ENCODE results near the gene DRG2. TPM values are rescaled to one million over a fixed set of nuclear protein-coding genes. Genes with fewer than 3 reads are reported as not detected.

Gene DRG2
- total and polyA plus RNA-seq, 2 of the 8 experiments (the other 6 are each of a cell fraction or from before 2014, with no cell fraction given) = 44.6 to 47.8 TPM

GRCh38 chr17:18111330-18111971, 23.7 kb downstream of the DRG2 start:
- CTCF ChIA-PET (ENCODE audit: partially characterized antibody) = interaction anchor here (0.8 to 1.7 kb wide), 4 partner anchors 12 to 42 kb away, joined by 3 to 5 read pairs (median 4); no protein-coding TSS in a partner anchor
- TF ChIP-seq KDM4A (IDR thresholded peaks at IDR 0.05; ENCODE audit: low read depth, low read length, severe bottlenecking) = no peak
- no peak for TF ChIP-seq BCL11A (IDR thresholded peaks at IDR 0.05; ENCODE audit: low read depth in 2 of 2, low read length in 2 of 2)
- no peak for TF ChIP-seq NRF1 (IDR thresholded peaks at IDR 0.05; ENCODE audit: low read depth, low read length)
- no peak for TF ChIP-seq CBX8 (IDR thresholded peaks at IDR 0.05; ENCODE audit: borderline replicate concordance, low read depth, low read length)
- no peak for TF ChIP-seq SP1 (IDR thresholded peaks at IDR 0.05; ENCODE audit: low read depth, low read length)
- no peak for TF ChIP-seq TEAD4 (IDR thresholded peaks at IDR 0.05; ENCODE audit: low read depth, low read length)
- TF ChIP-seq CTBP2 (IDR thresholded peaks at IDR 0.05; ENCODE audit: borderline replicate concordance, insufficient read depth, insufficient read length, low read length) = no peak
- TF ChIP-seq SRF (IDR thresholded peaks at IDR 0.05; ENCODE audit: low read depth, low read length) = no peak
- no peak for TF ChIP-seq CHD2 (IDR thresholded peaks at IDR 0.05; ENCODE audit: low read length)
- no peak for TF ChIP-seq SUZ12 (IDR thresholded peaks at IDR 0.05; ENCODE audit: low read length)
- no peak for TF ChIP-seq POLR2A (IDR thresholded peaks at IDR 0.05; ENCODE audit: control extremely low read depth in 1 of 2, low read depth in 2 of 2, low read length in 2 of 2)
- no peak for TF ChIP-seq FOSL1 (IDR thresholded peaks at IDR 0.05; ENCODE audit: insufficient read depth, low read depth, low read length)

More at GRCh38 chr17:18111330-18111971, 23.7 kb downstream of the DRG2 start:
- Histone ChIP-seq H3K4ac (replicated peaks; ENCODE audit: insufficient read length, low read depth, low read length) (no peak overlapping the region), H2BK120ac (replicated peaks; ENCODE audit: low read depth, low read length) (no peak overlapping the region), H4K20me1 (replicated peaks in 1 of 2; ENCODE audit: control insufficient read depth in 1 of 2, insufficient read depth in 2 of 2, low read length in 2 of 2) (peaks cover 0 to 3% of the 10 kb centered on the region in 2 experiments), H4K8ac (ENCODE audit: extremely low read depth, insufficient read depth, low read length) (no peak overlapping the region), H3K27ac (ENCODE audit: low read depth, low read length) (no peak overlapping the region), H3K14ac (ENCODE audit: insufficient read length) (no peak overlapping the region), H3K9ac (replicated peaks in 1 of 4; ENCODE audit: extremely low read depth in 1 of 4, low read depth in 3 of 4, low read length in 3 of 4) (peak overlapping the region in 2 of 4 experiments; percentile 16 to 19; a peak in 1 of 7 replicates), H4K5ac (ENCODE audit: insufficient read length, low read depth, low read length) (no peak overlapping the region), H3K79me2 (ENCODE audit: control insufficient read depth in 1 of 2, insufficient read depth in 2 of 2, low read length in 2 of 2) (no peaks in the 10 kb centered on the region), H2AFZ (ENCODE audit: low read length) (no peak overlapping the region), H3K4me3 (ENCODE audit: extremely low read depth in 1 of 4, insufficient read depth in 2 of 4, low read depth in 3 of 4, low read length in 4 of 4) (no peak overlapping the region), H4K91ac (replicated peaks; ENCODE audit: insufficient read length, low read length) (no peak overlapping the region), H3K4me1 (replicated peaks in 1 of 4; ENCODE audit: control insufficient read depth in 3 of 4, insufficient read depth in 4 of 4, low read length in 3 of 4) (peaks cover 0 to 7% (median 3%) of the 10 kb centered on the region in 4 experiments; a peak in 3 of 7 replicates), H3K27me3 (replicated peaks in 1 of 4; ENCODE audit: control insufficient read depth in 3 of 4, extremely low read depth in 1 of 4, insufficient read depth in 3 of 4, low read length in 3 of 4) (no peaks in the 10 kb centered on the region), H3K18ac (ENCODE audit: extremely low read depth, low read length) (no peak overlapping the region; the same call in 1 of the 2 replicates), H3K79me1 (ENCODE audit: low read depth, low read length) (no peaks in the 10 kb centered on the region), H3K4me2 (ENCODE audit: insufficient read depth in 1 of 2, low read depth in 2 of 2, low read length in 2 of 2) (no peak overlapping the region), H2BK15ac (ENCODE audit: low read length) (no peak overlapping the region), H3K9me3 (ENCODE audit: insufficient read depth in 2 of 2, low read depth in 1 of 2, low read length in 1 of 2) (no peaks in the 10 kb centered on the region), H3K23ac (ENCODE audit: insufficient read length) (no peak overlapping the region), H2BK20ac (ENCODE audit: low read length) (no peak overlapping the region), H3K56ac (replicated peaks; ENCODE audit: insufficient read length, low read depth, low read length) (no peak overlapping the region), H2BK12ac (ENCODE audit: low read depth, low read length) (peak overlapping the region; percentile 22; the same call in 1 of the 2 replicates), H2AK5ac (ENCODE audit: low read depth, low read length) (no peak overlapping the region), H3K36me3 (ENCODE audit: control insufficient read depth in 2 of 4, insufficient read depth in 4 of 4, low read length in 3 of 4) (peaks cover 0 to 5% (median 3%) of the 10 kb centered on the region in 4 experiments; a peak in 2 of 8 replicates), H2BK5ac (ENCODE audit: low read depth, low read length) (no peak overlapping the region; the same call in 1 of the 2 replicates), H3K23me2 (ENCODE audit: low read depth, low read length) (no peaks in the 10 kb centered on the region)
- FAIRE-seq = no peak
- POLR2A ChIA-PET (ENCODE audit: partially characterized antibody) = interaction anchor here (1.0 to 5.4 kb wide), 5 partner anchors 10 to 70 kb away, joined by 3 to 34 read pairs (median 3); no protein-coding TSS in a partner anchor
- WGBS, 2 experiments (ENCODE audit: extremely low coverage in 1 of 2, insufficient coverage in 1 of 2, insufficient read length in 1 of 2, insufficient replicate concordance in 2 of 2, low coverage in 1 of 2, low lambda C conversion rate in 2 of 2, missing lambda C conversion rate in 1 of 2) = 88% methylated on average over 6 of the region's 6 CpGs; no CpG with 5 or more reads in 1 of the 2 experiments
- DNase-seq (ENCODE audit: low read depth in 1 of 2, low spot score in 2 of 2) = no peak
